IPS DF 19.7 (cell line): ENCODE data around the gene EEF2K.
"Not testable (repeated sequence)": the region's sequence is repeated elsewhere in the genome, so short reads cannot be mapped to it uniquely, and the experiment has no call there.

Source experiments
- DNase-seq: peaks from one replicate; pipeline ENCODE4 v3.0.0-alpha.2; 2013; ENCODE audit warnings: low read depth, low spot score

Gene EEF2K

GRCh38 chr16:22293137-22294106 is 87.3 kb downstream of the EEF2K start:
- DNase-seq: no peak

DNA sequence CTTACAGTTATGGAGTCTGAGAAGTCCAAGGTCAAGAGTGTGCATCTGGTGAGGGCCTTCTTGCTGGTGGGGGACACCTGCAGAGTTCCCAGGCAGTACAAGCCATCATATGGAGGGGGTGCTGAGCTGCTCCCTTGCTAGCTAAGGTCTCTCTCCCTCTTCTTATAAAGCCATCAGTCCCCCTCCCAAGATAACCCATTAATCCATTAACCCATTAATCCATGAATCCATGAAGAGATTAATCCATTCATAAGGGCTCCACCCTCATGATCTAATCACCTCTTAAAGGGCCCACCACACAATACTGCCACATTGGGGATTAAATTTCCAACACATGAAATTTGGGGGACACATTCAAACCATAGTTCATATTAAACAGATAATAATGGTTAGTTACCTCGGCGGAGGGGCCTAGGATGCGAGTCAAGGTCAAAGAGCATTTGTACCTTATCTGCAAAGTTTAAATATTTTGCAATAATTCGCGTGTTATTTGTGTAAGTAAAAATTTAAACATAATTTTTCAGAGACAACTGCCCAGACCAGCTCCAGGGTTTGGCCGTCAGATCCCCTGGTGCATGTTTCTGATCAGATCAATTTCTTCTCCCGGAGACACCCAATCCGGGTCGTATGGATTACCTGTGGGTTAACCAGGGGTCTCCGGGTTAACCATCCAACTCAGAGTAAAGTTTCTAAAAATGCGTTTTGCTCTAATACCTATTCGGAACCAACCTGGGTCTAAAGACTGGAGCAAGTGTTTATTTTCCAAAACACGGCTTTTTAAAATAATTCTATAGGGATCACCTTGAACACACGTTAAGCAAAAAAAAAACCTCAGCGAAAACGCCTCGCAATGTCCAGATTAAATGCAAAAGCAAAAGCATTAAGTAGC is 90.4 kb downstream of the EEF2K start:
- DNase-seq: no peak

GRCh38 chr16:22297114-22297870 is 91.2 kb downstream of the EEF2K start, which contains the start of gene POLR3E:
Gene POLR3E, plus strand, starts transcription at chr16:22297409. Its CDS starts 5,560 bp downstream, at chr16:22302969.
- DNase-seq: peak; percentile 52

DNA sequence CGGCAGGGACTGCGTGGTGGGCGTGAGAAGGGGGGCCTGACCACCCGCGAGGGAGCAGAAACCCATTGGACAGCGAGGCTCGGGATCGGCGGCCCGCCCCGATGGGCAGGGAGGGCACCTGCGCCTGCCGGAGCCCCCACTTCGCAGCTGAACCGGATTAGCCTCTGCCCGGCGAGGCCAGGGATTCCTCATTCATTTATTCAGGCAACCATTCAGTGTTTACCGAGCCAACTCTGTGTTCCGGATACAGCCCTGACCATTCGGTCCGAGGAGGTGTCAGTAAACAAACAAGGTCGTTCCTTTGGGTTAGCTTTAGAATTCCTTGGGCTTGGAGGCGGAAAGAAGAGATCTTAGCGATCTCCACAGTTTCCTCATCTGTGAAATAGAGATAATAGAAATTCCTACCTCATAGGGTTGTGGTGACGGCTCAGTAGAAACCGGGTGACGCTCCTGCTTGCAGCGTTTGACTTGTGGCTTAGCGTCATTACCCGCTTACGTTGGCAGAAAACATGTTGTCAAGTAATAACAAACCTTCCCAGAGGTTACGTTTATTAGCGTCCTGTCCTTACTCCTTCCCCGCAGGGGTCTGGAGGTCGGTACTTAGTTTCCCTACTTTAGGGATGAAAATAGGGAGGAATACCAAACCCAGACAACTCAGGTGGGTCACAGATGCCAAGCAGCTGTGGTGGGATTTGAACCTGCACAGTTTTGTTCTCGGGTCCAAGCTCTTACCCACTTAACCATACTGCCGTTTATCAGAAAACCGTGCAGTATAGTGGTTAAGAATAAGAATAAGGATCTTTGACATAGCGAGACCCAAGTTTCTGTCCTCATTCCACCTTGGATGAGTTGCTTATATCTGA is 92.0 kb downstream of the EEF2K start:
- DNase-seq: peak; percentile 71

GRCh38 chr16:22299036-22299435 is 93.0 kb downstream of the EEF2K start:
- no peak for DNase-seq

DNA sequence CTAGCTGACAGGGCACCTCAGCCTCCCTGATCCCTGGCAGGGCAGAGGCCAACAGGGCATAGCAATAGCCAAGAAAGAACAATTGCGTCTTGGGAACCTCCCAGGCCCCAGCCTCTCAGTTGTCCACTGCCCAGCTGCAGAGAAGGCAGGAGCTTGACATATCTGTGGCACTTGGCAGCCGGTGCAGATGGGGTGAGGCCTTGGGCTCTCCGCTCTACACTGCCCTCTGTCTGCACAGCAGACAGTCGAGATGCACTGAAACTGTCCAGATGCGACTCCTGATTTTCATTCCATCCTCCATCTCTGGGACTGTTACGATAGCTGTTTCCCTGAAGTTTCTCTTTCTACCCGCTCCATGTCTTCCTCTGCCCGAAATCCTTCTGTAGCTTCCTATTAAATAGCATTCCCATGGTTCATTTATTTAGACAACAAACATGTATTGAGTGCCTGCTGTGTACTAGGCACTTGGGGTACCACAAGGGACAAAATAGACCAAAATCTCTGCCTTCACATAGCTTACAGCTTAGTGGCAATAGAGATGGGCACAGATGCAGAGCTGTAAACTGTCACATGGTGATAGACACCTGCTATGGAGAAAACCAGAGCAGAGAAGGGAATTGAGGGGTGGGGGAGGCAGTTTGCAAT is 94.5 kb downstream of the EEF2K start:
- no peak for DNase-seq

DNA sequence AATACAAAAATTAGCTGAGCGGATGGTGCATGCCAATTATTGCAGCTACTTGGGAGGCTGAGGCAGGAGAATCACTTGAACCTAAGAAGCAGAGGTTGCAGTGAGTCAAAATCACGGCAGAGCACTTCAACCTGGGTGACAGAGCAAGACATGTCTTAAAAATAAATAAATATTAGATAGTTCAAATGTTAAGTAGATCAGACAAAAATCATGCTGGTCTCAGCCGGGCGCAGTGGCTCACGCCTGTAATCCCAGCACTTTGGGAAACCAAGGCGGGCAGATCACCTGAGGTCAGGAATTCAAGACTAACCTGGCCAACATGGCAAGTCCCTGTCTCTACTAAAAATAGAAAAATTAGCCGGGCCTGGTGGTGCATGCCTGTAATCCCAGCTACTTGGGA is 95.3 kb downstream of the EEF2K start:
- not testable (repeated sequence) for DNase-seq

- no peak for DNase-seq
These were observed 96.8 kb downstream of the EEF2K start for GRCh38 chr16:22302776-22303363.

DNA sequence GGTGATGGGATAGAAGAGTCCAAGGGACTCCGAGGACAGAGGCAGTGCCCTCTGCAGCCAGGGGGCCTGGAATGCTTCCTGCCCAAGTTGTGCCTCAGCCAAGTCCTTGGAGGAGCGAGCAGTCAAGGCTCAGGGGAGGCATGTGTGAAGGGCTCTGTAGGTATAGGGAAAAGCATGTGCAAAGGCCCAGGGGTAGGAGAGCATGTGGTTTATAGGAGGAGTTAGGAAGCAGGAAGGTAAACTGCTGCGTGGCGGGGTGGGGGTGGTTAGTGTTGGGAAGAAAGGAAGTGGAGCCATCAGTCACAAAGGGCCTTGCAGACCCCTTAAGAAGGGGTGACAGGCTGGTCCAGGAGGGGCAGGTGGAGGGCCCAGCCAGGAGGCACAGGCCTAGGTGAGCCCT is 98.3 kb downstream of the EEF2K start:
- no peak for DNase-seq

DNA sequence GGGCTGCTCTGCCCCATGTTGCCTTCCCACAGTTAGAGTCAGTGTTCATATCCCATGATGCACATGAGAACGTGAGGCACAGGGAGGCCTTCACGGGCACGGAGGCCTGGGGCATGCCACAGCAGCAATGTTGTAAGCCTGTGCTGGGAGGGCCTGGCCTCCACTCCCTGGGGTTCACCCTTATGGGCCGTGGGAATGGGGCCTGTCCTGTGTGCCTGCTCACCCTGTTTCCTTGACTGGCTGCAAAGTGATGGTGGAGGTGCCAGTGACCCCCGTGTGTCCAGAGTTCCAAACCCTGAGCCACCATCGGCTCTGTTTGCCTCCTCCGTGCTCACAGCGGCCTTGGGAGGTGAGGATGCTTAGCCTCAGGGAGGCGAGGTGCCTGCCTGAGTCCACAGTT is 100.7 kb downstream of the EEF2K start:
- DNase-seq: no peak

GRCh38 chr16:22307838-22308237 is 101.8 kb downstream of the EEF2K start:
- DNase-seq: no peak

- no peak for DNase-seq
These were observed 102.9 kb downstream of the EEF2K start for GRCh38 chr16:22308824-22309520.

- DNase-seq: no peak
These were observed 105.4 kb downstream of the EEF2K start for GRCh38 chr16:22311520-22311919.

DNA sequence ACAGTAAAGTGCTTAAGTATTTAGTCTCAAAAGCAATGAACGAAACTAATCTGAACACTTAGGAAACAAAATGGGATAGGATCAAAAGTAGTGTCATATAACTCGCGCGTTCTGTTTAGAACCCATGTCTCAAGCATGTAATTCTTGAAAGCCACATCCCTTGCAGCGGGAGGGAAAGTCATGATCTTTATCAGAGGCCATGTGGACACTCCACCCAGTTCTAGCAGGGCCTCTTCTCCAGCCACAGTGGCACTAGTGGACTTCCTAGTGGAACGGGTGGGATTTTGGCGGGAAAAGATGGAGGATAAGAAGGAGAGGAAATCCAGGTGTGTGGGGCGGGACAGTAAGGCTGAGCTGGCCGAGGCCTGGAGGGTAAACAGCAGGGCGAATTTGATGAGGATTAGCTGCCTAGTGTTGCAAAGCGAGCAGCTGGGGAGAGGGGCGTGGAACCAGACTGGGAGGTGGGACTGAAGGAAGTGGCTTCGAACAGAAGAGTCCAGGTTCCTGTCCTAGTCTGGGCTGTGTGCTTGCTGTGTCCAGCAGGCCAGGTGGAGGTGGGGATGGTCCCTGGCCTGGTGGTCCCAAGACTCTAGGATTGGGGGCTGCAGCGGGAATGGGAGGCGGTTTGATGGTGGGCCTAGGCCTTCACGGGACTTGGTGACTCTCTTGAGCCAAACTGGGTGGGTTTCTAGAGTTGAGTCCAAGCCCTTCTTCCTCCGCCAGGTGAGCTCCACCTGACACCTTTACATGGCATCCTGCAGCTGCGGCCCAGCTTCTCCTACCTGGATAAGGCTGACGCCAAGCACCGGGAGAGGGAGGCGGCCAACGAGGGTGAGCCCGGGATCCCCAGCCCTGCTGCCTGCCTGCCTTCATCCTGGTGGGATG is 107.1 kb downstream of the EEF2K start:
- DNase-seq: no peak

DNA sequence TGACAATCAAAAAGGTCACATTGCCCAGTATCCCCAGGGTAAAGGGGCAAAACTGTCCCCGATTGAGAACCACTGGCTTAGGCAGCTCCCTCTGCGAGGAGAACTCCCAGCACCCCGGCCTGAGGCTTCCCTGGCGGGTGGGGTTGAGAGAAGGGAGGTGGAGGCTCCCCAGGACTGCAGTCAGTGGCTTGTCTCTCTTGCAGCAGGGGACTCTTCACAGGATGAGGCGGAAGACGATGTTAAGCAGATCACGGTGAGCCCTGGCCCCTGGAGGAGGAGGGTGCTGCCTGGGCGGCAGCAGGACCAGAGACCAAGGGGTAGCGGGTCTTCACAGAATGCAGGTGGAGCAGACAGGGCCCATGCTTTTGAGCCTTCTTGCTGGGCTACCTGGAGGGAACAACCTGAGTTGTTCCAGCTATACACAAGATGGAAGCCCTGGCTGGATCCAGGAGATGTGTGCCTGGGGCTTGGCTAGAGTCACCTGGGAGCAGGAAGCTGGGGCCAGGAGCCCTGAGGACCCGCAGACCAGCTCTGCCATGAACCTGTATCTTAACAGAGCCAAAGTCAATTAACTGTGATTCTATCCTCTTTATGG is 107.9 kb downstream of the EEF2K start:
- DNase-seq: no peak

DNA sequence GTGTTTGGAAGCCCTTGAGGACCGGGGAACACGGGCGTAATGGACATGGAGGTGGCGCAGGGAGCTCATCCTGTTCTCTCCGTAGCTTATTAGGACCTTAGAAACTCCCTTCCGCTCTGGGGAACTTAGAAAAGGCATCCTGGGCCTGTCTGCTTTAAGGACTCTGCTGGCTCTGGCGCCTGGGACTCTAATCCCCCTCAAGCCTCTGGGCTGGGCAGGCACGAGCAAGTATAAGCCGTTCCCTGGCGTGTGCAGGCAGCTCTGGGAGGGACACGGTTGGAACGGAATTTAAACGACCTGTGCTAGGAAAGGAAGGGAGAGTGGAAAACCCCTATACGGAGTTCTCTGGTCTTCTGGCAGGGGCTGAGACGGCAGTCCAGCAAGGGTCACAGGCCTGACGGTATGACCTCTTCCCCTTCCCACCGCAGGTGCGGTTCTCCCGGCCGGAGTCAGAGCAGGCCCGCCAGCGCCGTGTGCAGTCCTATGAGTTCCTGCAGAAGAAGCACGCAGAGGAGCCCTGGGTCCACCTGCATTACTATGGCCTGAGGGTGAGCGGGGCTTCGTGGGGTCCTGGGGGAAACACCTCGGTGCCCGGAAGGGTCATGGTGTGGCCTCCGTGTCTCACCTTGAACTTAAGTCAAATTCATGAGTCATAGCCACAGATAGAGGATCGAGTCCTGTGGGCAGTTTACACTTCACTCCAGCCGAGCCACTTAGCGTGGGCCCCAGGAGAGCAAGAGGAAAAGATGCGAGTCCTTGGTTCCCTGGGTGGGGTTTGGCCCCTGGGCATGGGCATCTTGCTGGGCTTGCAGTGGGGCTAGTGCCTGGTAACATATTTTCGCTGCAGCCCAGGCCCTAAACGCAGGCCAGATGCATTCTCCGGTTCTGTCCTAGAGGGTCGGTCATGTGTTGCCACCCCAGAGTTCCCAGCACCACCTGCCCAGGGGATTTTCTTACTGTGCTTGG is 108.9 kb downstream of the EEF2K start:
- DNase-seq: no peak
